A549 (cell line): ENCODE results near the gene U2AF1L4. TPM values are rescaled to one million over a fixed set of nuclear protein-coding genes. Genes with fewer than 3 reads are reported as not detected.

ENCODE experiments used
- ATAC-seq, 2 experiments: fragments of 200-7000 bp in 1 of 2; fragments of >200 bp in 1 of 2; cut with Nextera tagmentation in 1 of 2; cut with Tn5 transposase in 1 of 2; 3 replicates each; pipeline versions ENCODE4 v1.8.0 to v1.9.1; 2018 to 2020; ENCODE audit warnings: mild to moderate bottlenecking in 1 of 2, moderate library complexity in 1 of 2
- CTCF ChIA-PET: fragments of 300-600 bp; sonication (Branson Sonifier 250); formaldehyde crosslinking; extraction: SDS; loops from one replicate; lab custom pipeline; 2021; ENCODE audit warnings: antibody characterized with exemption, inconsistent platforms; lab: Yijun Ruan, JAX
- POLR2A ChIA-PET: fragments of 350-600 bp; formaldehyde crosslinking; extraction: SDS; loops from one replicate; lab custom pipeline; 2021; ENCODE audit warnings: antibody characterized with exemption, inconsistent platforms; lab: Yijun Ruan, JAX
- DNase-seq, 2 experiments: peaks; one replicate each; pipeline versions ENCODE4 v3.0.0 to v3.0.0-alpha.2; 2011 to 2016; ENCODE audit warnings: low read depth in 1 of 2, low spot score in 1 of 2
- FAIRE-seq: peaks from 2 replicates; lab custom pipeline; 2011; peaks lifted over from hg19 to GRCh38; lab: Jason Lieb, UNC
- H3K27ac ChIP-seq, 2 experiments: fragments of >200 bp; sonication (Bioruptor Twin); formaldehyde crosslinking; 3 replicates each; pipeline ENCODE4 v1.5.1; 2016 to 2017
- H3K4me1 ChIP-seq: fragments of >200 bp; sonication (Bioruptor Twin); formaldehyde crosslinking; 3 replicates; pipeline ENCODE4 v1.6.1; 2016
- H3K4me2 ChIP-seq: fragments of >200 bp; sonication (Bioruptor Twin); formaldehyde crosslinking; 3 replicates; pipeline ENCODE4 v1.6.1; 2016
- H3K4me3 ChIP-seq: fragments of >200 bp; sonication (Bioruptor Twin); formaldehyde crosslinking; 3 replicates; pipeline ENCODE4 v1.5.1; 2016
- H3K9me3 ChIP-seq: fragments of >200 bp; sonication (Bioruptor Twin); formaldehyde crosslinking; 3 replicates; pipeline ENCODE4 v1.6.1; 2016
- CBX8 ChIP-seq: fragments of 200-600 bp; sonication (generic); IDR thresholded peaks from 2 replicates; pipeline ENCODE4 v1.6.1; 2016
- CEBPB ChIP-seq, 2 experiments: fragments of >200 bp in 1 of 2; sonication (Bioruptor Twin) in 1 of 2; formaldehyde crosslinking in 1 of 2; IDR thresholded peaks; 2 replicates each; pipeline ENCODE4 v1.6.1; 2012 to 2016
- EHF ChIP-seq: fragments of 250-450 bp; sonication (Bioruptor Pico); IDR thresholded peaks from 2 replicates; pipeline ENCODE4 v1.5.0; 2020; ENCODE audit warnings: mild to moderate bottlenecking
- EP300 ChIP-seq, 2 experiments: fragments of >200 bp; sonication (Bioruptor Twin); formaldehyde crosslinking; IDR thresholded peaks; 2 replicates in 1 of 2; 3 replicates in 1 of 2; pipeline ENCODE4 v1.6.1; 2016 to 2017
- ESRRA ChIP-seq: fragments of 150-350 bp; IDR thresholded peaks from 2 replicates; pipeline ENCODE4 v1.6.1; 2014; ENCODE audit warnings: mild to moderate bottlenecking, low read length, borderline replicate concordance
- FOSB ChIP-seq: fragments of 250-450 bp; sonication (Bioruptor Pico); IDR thresholded peaks from 2 replicates; pipeline ENCODE4 v1.5.0; 2020; ENCODE audit warnings: mild to moderate bottlenecking, moderate library complexity
- HDAC2 ChIP-seq: fragments of 200-600 bp; sonication (generic); IDR thresholded peaks from 2 replicates; pipeline ENCODE4 v1.6.1; 2016
- HOXB5 ChIP-seq: fragments of 250-450 bp; sonication (Bioruptor Pico); IDR thresholded peaks from 2 replicates; pipeline ENCODE4 v1.5.0; 2020; ENCODE audit warnings: mild to moderate bottlenecking, moderate library complexity
- JUN ChIP-seq, 2 experiments: fragments of >200 bp; sonication (Bioruptor Twin); formaldehyde crosslinking; IDR thresholded peaks; 2 replicates in 1 of 2; 3 replicates in 1 of 2; pipeline ENCODE4 v1.6.1; 2016 to 2017
- KDM5A ChIP-seq: fragments of 200-600 bp; sonication (generic); IDR thresholded peaks from 2 replicates; pipeline ENCODE4 v1.6.1; 2016; ENCODE audit warnings: antibody characterized with exemption, mild to moderate bottlenecking
- MAZ ChIP-seq: fragments of 150-350 bp; IDR thresholded peaks from 2 replicates; pipeline ENCODE4 v1.6.1; 2014; ENCODE audit warnings: antibody characterized with exemption, low read depth, low read length, borderline replicate concordance
- MYC ChIP-seq: IDR thresholded peaks from 2 replicates; pipeline ENCODE4 v1.6.1; 2012; ENCODE audit warnings: mild to moderate bottlenecking, inconsistent platforms, low read length, improper control_type of control experiment, borderline replicate concordance
- NFE2L2 ChIP-seq: fragments of 150-350 bp; conservative IDR thresholded peaks from 2 replicates; pipeline ENCODE4 v1.6.1; 2014; ENCODE audit warnings: low read length
- NR3C1 ChIP-seq: fragments of >200 bp; sonication (Bioruptor Twin); formaldehyde crosslinking; IDR thresholded peaks from 3 replicates; pipeline ENCODE4 v1.6.1; 2017
- PHF8 ChIP-seq: fragments of 200-600 bp; sonication (generic); IDR thresholded peaks from 2 replicates; pipeline ENCODE4 v1.6.1; 2016; ENCODE audit warnings: low read depth, mild to moderate bottlenecking, antibody characterized with exemption, moderate library complexity, borderline replicate concordance
- POLR2AphosphoS2 ChIP-seq: conservative IDR thresholded peaks from 2 replicates; pipeline ENCODE4 v1.6.1; 2012; ENCODE audit warnings: low read length, improper control_type of control experiment, inconsistent platforms
- RNF2 ChIP-seq: fragments of 200-600 bp; sonication (generic); IDR thresholded peaks from 2 replicates; pipeline ENCODE4 v1.6.1; 2016; ENCODE audit warnings: low read depth, mild to moderate bottlenecking, antibody characterized with exemption, moderate library complexity, borderline replicate concordance
- SMC3 ChIP-seq: fragments of >200 bp; sonication (Bioruptor Twin); formaldehyde crosslinking; IDR thresholded peaks from 3 replicates; pipeline ENCODE4 v1.6.1; 2018; ENCODE audit warnings: inconsistent platforms
- ZC3H11A ChIP-seq: fragments of 450-650 bp; IDR thresholded peaks from 2 replicates; pipeline ENCODE4 v1.6.1; 2014; ENCODE audit warnings: antibody characterized with exemption, mild to moderate bottlenecking
- WGBS: methylation state at CpG from one replicate; pipeline ENCODE4 v1.1.6; 2017; ENCODE audit errors: missing lambda C conversion rate; 5-methylcytosine and 5-hydroxymethylcytosine counted together
- polyA plus RNA-seq, 4 experiments: library from polyadenylated mRNA; depleted of rRNA in 3 of 4; stranded (reverse); fragments of >200 nt; fragmentation: RNase III in 1 of 4; extraction: RNeasy Plus Mini Kit Qiagen cat#74134 plus additional on column Dnase treatment in 1 of 4; gene quantifications; 2 replicates in 3 of 4; 3 replicates in 1 of 4; pipeline ENCODE4 v1.2.3, GENCODE V29; 2011 to 2017
- TF ChIP-seq, protein P1 (sequence below): fragments of 250-450 bp; sonication (Bioruptor Pico); IDR thresholded peaks from 2 replicates; pipeline ENCODE4 v1.5.0; 2021; ENCODE audit warnings: mild to moderate bottlenecking, moderate library complexity, borderline replicate concordance
- TF ChIP-seq, protein P2 (sequence below): IDR thresholded peaks from 2 replicates; pipeline ENCODE4 v1.6.1; 2012; ENCODE audit warnings: low read depth, borderline replicate concordance
- TF ChIP-seq, protein P3 (sequence below): IDR thresholded peaks from 2 replicates; pipeline ENCODE4 v1.6.1; 2012
- TF ChIP-seq, protein P4 (sequence below): fragments of 150-350 bp; IDR thresholded peaks from 2 replicates; pipeline ENCODE4 v1.6.1; 2014; ENCODE audit warnings: low read depth, mild to moderate bottlenecking, low read length
- TF ChIP-seq, protein P5 (sequence below): fragments of 450-650 bp; IDR thresholded peaks from 2 replicates; pipeline ENCODE4 v1.6.1; 2014; ENCODE audit warnings: antibody characterized with exemption
- TF ChIP-seq, protein P6 (sequence below): IDR thresholded peaks from 2 replicates; pipeline ENCODE4 v1.6.1; 2012

The U2AF1L4 gene
- polyA plus RNA-seq, 2 of the 4 experiments (the other 2 are of a cell fraction): 41.1 to 42.8 TPM

- TF ChIP-seq FOSB (CRISPR knock-in tag): no peak
- TF ChIP-seq POLR2AphosphoS2: no peak
- TF ChIP-seq SMC3: no peak
- TF ChIP-seq HOXB5 (CRISPR knock-in tag): no peak
- TF ChIP-seq, protein P1, sequence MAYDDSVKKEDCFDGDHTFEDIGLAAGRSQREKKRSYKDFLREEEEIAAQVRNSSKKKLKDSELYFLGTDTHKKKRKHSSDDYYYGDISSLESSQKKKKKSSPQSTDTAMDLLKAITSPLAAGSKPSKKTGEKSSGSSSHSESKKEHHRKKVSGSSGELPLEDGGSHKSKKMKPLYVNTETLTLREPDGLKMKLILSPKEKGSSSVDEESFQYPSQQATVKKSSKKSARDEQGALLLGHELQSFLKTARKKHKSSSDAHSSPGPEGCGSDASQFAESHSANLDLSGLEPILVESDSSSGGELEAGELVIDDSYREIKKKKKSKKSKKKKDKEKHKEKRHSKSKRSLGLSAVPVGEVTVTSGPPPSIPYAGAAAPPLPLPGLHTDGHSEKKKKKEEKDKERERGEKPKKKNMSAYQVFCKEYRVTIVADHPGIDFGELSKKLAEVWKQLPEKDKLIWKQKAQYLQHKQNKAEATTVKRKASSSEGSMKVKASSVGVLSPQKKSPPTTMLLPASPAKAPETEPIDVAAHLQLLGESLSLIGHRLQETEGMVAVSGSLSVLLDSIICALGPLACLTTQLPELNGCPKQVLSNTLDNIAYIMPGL (CRISPR knock-in tag): no peak
- TF ChIP-seq, all 56 proteins: peak for 0
Measured at GRCh38 chr19:35723671-35724070, 21.5 kb downstream of the U2AF1L4 start (continued).

GRCh38 chr19:35722897-35723296 is 22.3 kb downstream of the U2AF1L4 start:
- no peaks in the 10 kb centered on the region for H3K9me3 ChIP-seq
- POLR2A ChIA-PET: interaction anchor here (1.0 to 1.7 kb wide), 2 partner anchors 17 to 25 kb away, joined by 3 to 8 read pairs; partner anchors contain the start of gene LIN37
- H3K27ac ChIP-seq: no peak overlapping the region
- ATAC-seq: no peak
- CTCF ChIA-PET: interaction anchor here (1.0 to 3.0 kb wide), 7 partner anchors 9 to 209 kb away, joined by 3 to 18 read pairs (median 4); partner anchors contain the start of genes PSENEN and U2AF1L4
- no peak for FAIRE-seq
- H3K4me1 ChIP-seq: peaks cover 9% of the 10 kb centered on the region
- H3K4me3 ChIP-seq: no peak overlapping the region
- 94% methylated on average over 16 of the region's 16 CpGs for WGBS
- DNase-seq: no peak
- peak in 1 of 2 experiments; percentile 14; a peak in 1 of 5 replicates for TF ChIP-seq JUN (IDR thresholded peaks at IDR 0.05)
- TF ChIP-seq HDAC2: no peak
- H3K4me2 ChIP-seq: no peak overlapping the region

GRCh38 chr19:35722461-35722860 is 22.8 kb downstream of the U2AF1L4 start:
- POLR2A ChIA-PET: no interaction called here
- no peak for DNase-seq
- no peak for ATAC-seq
- no peak overlapping the region for H3K4me3 ChIP-seq
- peaks cover 9% of the 10 kb centered on the region for H3K4me1 ChIP-seq
- H3K27ac ChIP-seq: no peak overlapping the region
- 94% methylated on average over 12 of the region's 14 CpGs for WGBS
- CTCF ChIA-PET: interaction anchor here (0.7 to 5.0 kb wide), 6 partner anchors 10 to 94 kb away, joined by 3 to 26 read pairs (median 4); partner anchors contain the start of gene LIN37
- TF ChIP-seq ZC3H11A: no peak
- TF ChIP-seq NFE2L2: no peak
- TF ChIP-seq PHF8: no peak
- TF ChIP-seq KDM5A: no peak
- TF ChIP-seq CEBPB (IDR thresholded peaks at IDR 0.05): no peak
- no peak for TF ChIP-seq EHF
- TF ChIP-seq, protein P2, sequence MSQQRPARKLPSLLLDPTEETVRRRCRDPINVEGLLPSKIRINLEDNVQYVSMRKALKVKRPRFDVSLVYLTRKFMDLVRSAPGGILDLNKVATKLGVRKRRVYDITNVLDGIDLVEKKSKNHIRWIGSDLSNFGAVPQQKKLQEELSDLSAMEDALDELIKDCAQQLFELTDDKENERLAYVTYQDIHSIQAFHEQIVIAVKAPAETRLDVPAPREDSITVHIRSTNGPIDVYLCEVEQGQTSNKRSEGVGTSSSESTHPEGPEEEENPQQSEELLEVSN: no peak
- TF ChIP-seq MYC: no peak
- TF ChIP-seq, protein P3, sequence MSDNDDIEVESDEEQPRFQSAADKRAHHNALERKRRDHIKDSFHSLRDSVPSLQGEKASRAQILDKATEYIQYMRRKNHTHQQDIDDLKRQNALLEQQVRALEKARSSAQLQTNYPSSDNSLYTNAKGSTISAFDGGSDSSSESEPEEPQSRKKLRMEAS: no peak
- TF ChIP-seq MAZ: no peak
- no peak for TF ChIP-seq RNF2
- no peak for TF ChIP-seq NR3C1
- TF ChIP-seq EP300 (IDR thresholded peaks at IDR 0.05): no peak
- TF ChIP-seq CBX8: no peak
- TF ChIP-seq HOXB5 (CRISPR knock-in tag): no peak
- TF ChIP-seq, protein P4, sequence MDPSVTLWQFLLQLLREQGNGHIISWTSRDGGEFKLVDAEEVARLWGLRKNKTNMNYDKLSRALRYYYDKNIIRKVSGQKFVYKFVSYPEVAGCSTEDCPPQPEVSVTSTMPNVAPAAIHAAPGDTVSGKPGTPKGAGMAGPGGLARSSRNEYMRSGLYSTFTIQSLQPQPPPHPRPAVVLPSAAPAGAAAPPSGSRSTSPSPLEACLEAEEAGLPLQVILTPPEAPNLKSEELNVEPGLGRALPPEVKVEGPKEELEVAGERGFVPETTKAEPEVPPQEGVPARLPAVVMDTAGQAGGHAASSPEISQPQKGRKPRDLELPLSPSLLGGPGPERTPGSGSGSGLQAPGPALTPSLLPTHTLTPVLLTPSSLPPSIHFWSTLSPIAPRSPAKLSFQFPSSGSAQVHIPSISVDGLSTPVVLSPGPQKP: no peak
- TF ChIP-seq, protein P5, sequence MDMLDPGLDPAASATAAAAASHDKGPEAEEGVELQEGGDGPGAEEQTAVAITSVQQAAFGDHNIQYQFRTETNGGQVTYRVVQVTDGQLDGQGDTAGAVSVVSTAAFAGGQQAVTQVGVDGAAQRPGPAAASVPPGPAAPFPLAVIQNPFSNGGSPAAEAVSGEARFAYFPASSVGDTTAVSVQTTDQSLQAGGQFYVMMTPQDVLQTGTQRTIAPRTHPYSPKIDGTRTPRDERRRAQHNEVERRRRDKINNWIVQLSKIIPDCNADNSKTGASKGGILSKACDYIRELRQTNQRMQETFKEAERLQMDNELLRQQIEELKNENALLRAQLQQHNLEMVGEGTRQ: no peak
- TF ChIP-seq, protein P6, sequence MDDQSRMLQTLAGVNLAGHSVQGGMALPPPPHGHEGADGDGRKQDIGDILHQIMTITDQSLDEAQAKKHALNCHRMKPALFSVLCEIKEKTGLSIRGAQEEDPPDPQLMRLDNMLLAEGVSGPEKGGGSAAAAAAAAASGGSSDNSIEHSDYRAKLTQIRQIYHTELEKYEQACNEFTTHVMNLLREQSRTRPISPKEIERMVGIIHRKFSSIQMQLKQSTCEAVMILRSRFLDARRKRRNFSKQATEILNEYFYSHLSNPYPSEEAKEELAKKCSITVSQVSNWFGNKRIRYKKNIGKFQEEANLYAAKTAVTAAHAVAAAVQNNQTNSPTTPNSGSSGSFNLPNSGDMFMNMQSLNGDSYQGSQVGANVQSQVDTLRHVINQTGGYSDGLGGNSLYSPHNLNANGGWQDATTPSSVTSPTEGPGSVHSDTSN: no peak
- TF ChIP-seq ESRRA: no peak
- H3K9me3 ChIP-seq: no peaks in the 10 kb centered on the region
- H3K4me2 ChIP-seq: no peak overlapping the region
- FAIRE-seq: no peak
